ENCODE data around the gene DHX57.

DNA sequence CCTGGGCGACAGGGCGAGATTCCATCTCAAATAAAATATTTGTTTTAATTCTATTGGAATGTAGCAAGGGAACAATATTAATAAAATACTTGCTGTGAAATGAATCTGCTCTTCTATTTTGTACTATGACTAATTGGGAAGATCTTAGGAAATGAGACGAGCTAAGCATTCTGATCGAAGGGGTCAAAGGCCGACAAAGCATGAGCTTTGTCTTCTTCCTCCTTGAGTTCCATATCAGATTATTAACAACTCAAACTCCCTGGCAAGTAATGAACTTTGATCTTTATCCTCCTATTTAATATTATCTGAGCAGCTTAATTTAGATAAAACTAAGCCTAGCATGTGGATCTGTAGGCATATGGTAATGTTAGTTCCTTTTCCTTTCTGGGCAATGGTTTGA is 82.2 kb downstream of the DHX57 start:
- no peak for TF ChIP-seq POLR2A (IDR thresholded peaks at IDR 0.05; ENCODE audit: low read length)
- no peak for TF ChIP-seq GATA1 (IDR thresholded peaks at IDR 0.05; ENCODE audit: low read depth, low read length)
